Kidney (tissue), 14 donors: Measurements from ENCODE around the gene PIP5K1A. TPM values are rescaled to one million over a fixed set of nuclear protein-coding genes. Genes with fewer than 3 reads are reported as not detected.

Experiments
- DNase-seq, 5 donors: peaks; one replicate each; pipeline ENCODE4 v3.0.0-alpha.2; 2013 to 2020
- FAIRE-seq: peaks from 2 replicates; lab custom pipeline; 2012; peaks lifted over from hg19 to GRCh38; lab: Jason Lieb, UNC
- H3K27ac ChIP-seq, 2 donors: one replicate each; pipeline ENCODE4 v1.7.0; 2013; ENCODE audit warnings: low read depth in 2 of 2, low read length in 2 of 2, inconsistent platforms in 1 of 2
- H3K27me3 ChIP-seq: one replicate; pipeline ENCODE4 v1.7.1; 2013; ENCODE audit warnings: low read length, inconsistent platforms; ENCODE audit not compliant: control insufficient read depth, insufficient read depth
- H3K36me3 ChIP-seq, 3 donors: one replicate each; pipeline versions ENCODE4 v1.7.0 to v1.7.1; 2013; ENCODE audit warnings: low read length in 3 of 3, control low read depth in 1 of 3, inconsistent platforms in 1 of 3; ENCODE audit not compliant: insufficient read depth in 3 of 3, control insufficient read depth in 2 of 3
- H3K4me1 ChIP-seq, 3 donors: one replicate each; pipeline versions ENCODE4 v1.7.0 to v1.7.1; 2013; ENCODE audit warnings: low read length in 3 of 3, inconsistent platforms in 1 of 3, low read depth in 1 of 3; ENCODE audit not compliant: control insufficient read depth in 2 of 3, insufficient read depth in 2 of 3
- H3K4me3 ChIP-seq, 3 donors: one replicate each; pipeline versions ENCODE4 v1.7.0 to v1.8.1; 2013; ENCODE audit warnings: low read length in 3 of 3, control low read depth in 1 of 3, inconsistent platforms in 1 of 3
- H3K9ac ChIP-seq, 3 donors: one replicate each; pipeline versions ENCODE4 v1.7.0 to v1.7.1; 2013; ENCODE audit warnings: low read length in 3 of 3, control low read depth in 1 of 3, inconsistent platforms in 1 of 3
- H3K9me3 ChIP-seq, 3 donors: one replicate each; pipeline versions ENCODE4 v1.7.0 to v1.7.1; 2013; ENCODE audit warnings: low read length in 3 of 3, control low read depth in 1 of 3, inconsistent platforms in 1 of 3; ENCODE audit not compliant: control insufficient read depth in 2 of 3, insufficient read depth in 1 of 3
- intact Hi-C: fragments of 100-400 bp; cut with DNase I; formaldehyde crosslinking; loops from one replicate; pipeline ENCODE4 v1.11.1; 2022
- polyA plus RNA-seq: library from polyadenylated mRNA; stranded (reverse); fragments of 350-450 nt; fragmentation: Illumina TruSeq; extraction: RNeasy Lipid Tissue Mini Kit (QIAGEN cat#74804); gene quantifications from one replicate; pipeline ENCODE4 v1.2.3, GENCODE V29; 2014; ENCODE audit warnings: low read depth, low replicate concordance; ENCODE audit not compliant: insufficient read depth
- total RNA-seq: library from RNA; stranded (reverse); fragmentation: NEBNext Ultra II Directional; extraction: Animal tissue kit (Norgen Biotek cat#: 25700); gene quantifications from one replicate; pipeline ENCODE4 v1.2.1, GENCODE V29; 2021
- TF ChIP-seq, protein P1 (sequence below): IDR thresholded peaks from 3 replicates; pipeline ENCODE4 v1.5.1; 2012; ENCODE audit warnings: mild to moderate bottlenecking, moderate library complexity, borderline replicate concordance; ENCODE audit not compliant: insufficient read depth; ENCODE audit errors: extremely low read depth
- donor health status: control.
- donor health status: control.
- donor health status: control.
- donor health status: control.
- donor health status: control.
- donor health status: DM: yes; HTN: yes; CAD: no.
- donor health status: Normal renal cell carcinoma (clear cell type).

PIP5K1A gene
- total and polyA plus RNA-seq, 2 donors from 2014 or later = 15.5 to 49.0 TPM

DNA sequence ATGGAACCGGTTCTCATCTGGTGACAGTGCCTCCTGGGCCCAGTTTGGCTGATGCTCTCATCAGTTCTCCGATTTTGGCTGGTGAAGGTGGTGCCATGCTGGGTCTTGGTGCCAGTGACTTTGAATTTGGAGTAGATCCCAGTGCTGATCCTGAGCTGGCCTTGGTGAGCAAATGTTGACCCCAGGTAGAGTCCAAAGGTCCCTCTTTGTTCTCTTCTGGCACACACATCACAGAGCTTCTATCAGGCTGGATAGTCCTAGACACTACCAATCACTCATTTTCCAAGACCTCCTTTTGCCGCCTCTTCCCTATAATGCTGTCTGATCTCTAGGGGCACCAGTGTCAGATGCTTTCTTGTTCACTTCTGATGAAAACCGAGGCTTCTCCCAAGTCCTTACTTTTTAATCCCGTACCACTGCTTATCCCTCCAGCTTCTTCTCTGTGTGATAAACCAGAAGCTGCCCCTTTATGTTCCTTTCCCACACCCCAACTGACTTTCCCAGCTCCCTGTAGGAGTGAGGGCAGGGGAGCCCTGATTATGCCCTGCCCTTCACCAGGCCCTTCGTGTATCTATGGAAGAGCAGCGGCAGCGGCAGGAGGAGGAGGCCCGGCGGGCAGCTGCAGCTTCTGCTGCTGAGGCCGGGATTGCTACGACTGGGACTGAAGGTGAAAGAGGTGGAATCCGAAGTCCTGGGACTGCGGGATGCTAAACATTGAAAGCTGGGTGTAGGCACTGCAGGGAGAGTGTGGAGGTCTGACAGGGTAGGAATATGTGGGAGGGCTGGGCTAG is 67.3 kb downstream of the PIP5K1A start:
- Histone ChIP-seq H3K9me3 (no peaks in the 10 kb centered on the region), H3K9ac (no peak overlapping the region), H3K27ac (no peak overlapping the region), H3K36me3 (peaks cover 4 to 47% (median 22%) of the 10 kb centered on the region in 3 donors), H3K4me1 (no peaks in the 10 kb centered on the region), H3K27me3 (no peaks in the 10 kb centered on the region), H3K4me3 (no peak overlapping the region)
- no peak for FAIRE-seq
- intact Hi-C loops = no loop called here
- TF ChIP-seq, protein P1, sequence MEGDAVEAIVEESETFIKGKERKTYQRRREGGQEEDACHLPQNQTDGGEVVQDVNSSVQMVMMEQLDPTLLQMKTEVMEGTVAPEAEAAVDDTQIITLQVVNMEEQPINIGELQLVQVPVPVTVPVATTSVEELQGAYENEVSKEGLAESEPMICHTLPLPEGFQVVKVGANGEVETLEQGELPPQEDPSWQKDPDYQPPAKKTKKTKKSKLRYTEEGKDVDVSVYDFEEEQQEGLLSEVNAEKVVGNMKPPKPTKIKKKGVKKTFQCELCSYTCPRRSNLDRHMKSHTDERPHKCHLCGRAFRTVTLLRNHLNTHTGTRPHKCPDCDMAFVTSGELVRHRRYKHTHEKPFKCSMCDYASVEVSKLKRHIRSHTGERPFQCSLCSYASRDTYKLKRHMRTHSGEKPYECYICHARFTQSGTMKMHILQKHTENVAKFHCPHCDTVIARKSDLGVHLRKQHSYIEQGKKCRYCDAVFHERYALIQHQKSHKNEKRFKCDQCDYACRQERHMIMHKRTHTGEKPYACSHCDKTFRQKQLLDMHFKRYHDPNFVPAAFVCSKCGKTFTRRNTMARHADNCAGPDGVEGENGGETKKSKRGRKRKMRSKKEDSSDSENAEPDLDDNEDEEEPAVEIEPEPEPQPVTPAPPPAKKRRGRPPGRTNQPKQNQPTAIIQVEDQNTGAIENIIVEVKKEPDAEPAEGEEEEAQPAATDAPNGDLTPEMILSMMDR = no peak
- DNase-seq = no peak

DNA sequence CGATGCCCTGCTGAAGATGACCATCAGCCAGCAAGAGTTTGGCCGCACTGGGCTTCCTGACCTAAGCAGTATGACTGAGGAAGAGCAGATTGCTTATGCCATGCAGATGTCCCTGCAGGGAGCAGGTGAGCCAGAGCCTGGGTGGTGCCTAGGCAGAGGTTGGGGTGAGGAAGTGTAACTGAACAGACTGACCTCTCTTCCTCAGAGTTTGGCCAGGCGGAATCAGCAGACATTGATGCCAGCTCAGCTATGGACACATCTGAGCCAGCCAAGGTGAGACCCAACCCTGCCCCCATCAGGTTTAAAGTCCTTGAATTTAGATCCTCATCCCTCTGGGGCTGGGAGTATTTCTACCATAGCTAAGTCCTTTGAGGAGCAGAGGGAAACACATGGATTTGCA is 68.0 kb downstream of the PIP5K1A start:
- H3K9ac ChIP-seq = no peak overlapping the region
- DNase-seq = no peak
- no peaks in the 10 kb centered on the region for H3K4me1 ChIP-seq
- no peak overlapping the region for H3K27ac ChIP-seq
- intact Hi-C loops = no loop called here
- FAIRE-seq = no peak
- peaks cover 4 to 47% (median 22%) of the 10 kb centered on the region in 3 donors for H3K36me3 ChIP-seq
- H3K27me3 ChIP-seq = no peaks in the 10 kb centered on the region
- H3K4me3 ChIP-seq = no peak overlapping the region
- TF ChIP-seq, protein P1 = no peak
- H3K9me3 ChIP-seq = no peaks in the 10 kb centered on the region

DNA sequence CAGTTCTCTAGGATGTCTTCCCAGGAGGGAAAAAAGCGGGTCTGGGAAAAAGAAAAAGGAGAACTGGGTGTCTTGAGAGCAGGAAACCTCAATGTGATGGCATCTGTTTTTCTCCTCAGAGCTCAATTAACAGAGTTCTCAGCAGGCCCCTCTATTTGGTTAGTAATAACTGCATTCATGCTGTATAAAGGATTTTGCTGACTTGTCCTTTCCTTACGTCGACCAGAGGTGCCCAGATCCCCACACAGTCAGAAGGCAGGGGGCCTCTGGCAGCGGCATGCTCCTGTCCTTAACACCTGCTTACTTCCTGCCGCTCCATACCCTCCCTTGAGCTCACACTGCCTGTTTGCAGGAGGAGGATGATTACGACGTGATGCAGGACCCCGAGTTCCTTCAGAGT is 68.5 kb downstream of the PIP5K1A start:
- Histone ChIP-seq H3K27me3 (no peaks in the 10 kb centered on the region), H3K36me3 (peaks cover 4 to 46% (median 22%) of the 10 kb centered on the region in 3 donors), H3K9me3 (no peaks in the 10 kb centered on the region), H3K4me1 (no peaks in the 10 kb centered on the region), H3K9ac (no peak overlapping the region), H3K4me3 (no peak overlapping the region), H3K27ac (no peak overlapping the region)
- FAIRE-seq (no peak), DNase-seq (no peak)
- intact Hi-C loops = no loop called here
- TF ChIP-seq, protein P1 = no peak

DNA sequence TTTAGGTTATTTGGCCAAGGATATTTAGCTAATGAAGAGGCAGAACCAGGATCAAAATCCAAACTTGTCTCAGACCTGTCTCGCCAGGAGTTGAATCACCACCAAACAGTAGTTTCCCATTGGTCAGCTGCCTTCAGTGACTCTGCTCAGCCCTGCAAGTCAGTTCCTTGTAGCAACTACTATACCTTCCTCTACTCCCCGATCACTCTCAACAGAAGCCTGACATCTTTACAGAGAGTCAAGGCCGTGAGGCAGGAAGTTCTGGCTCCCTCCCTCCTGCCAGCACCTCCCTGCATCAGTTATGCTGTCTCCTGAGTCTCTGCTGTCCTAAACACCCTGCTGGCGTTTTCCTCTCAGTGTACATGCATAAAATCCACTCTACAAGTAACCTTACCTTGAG is 69.4 kb downstream of the PIP5K1A start:
- no peaks in the 10 kb centered on the region for H3K27me3 ChIP-seq
- DNase-seq (no peak), FAIRE-seq (no peak)
- peaks cover 2 to 38% (median 19%) of the 10 kb centered on the region in 3 donors for H3K36me3 ChIP-seq
- intact Hi-C loops = no loop called here
- H3K9me3 ChIP-seq = no peaks in the 10 kb centered on the region
- no peak overlapping the region for H3K4me3 ChIP-seq
- H3K27ac ChIP-seq = no peak overlapping the region
- H3K9ac ChIP-seq = no peak overlapping the region
- TF ChIP-seq, protein P1 = no peak
- H3K4me1 ChIP-seq = no peaks in the 10 kb centered on the region
